Keratinocyte (primary cell): ENCODE data around the gene UQCRQ. TPM values are rescaled to one million over a fixed set of nuclear protein-coding genes. Genes with fewer than 3 reads are reported as not detected.

Source experiments
- DNase-seq: peaks from one replicate; pipeline ENCODE4 v3.0.0-alpha.2; 2011; ENCODE audit warnings: low read depth, missing footprints, low spot score
- FAIRE-seq: peaks from 2 replicates; lab custom pipeline; 2011; peaks lifted over from hg19 to GRCh38; lab: Jason Lieb, UNC
- H2AFZ ChIP-seq: 2 replicates; pipeline ENCODE4 v1.6.0; 2012; ENCODE audit warnings: low read length, control low read depth, inconsistent platforms; ENCODE audit not compliant: control insufficient read depth
- H3K27ac ChIP-seq: 2 replicates; pipeline ENCODE4 v1.5.1; 2011; ENCODE audit warnings: low read length; ENCODE audit not compliant: control insufficient read depth, insufficient read depth
- H3K27me3 ChIP-seq: 3 replicates; pipeline ENCODE4 v1.6.0; 2011; ENCODE audit warnings: low read length; ENCODE audit not compliant: control insufficient read depth, insufficient read depth; ENCODE audit errors: extremely low read depth
- H3K36me3 ChIP-seq, 2 experiments: 2 replicates in 1 of 2; 3 replicates in 1 of 2; pipeline ENCODE4 v1.5.1; 2011; ENCODE audit warnings: low read length in 2 of 2, mild to moderate bottlenecking in 1 of 2; ENCODE audit not compliant: control insufficient read depth in 2 of 2, insufficient read depth in 2 of 2; ENCODE audit errors: extremely low read depth in 1 of 2
- H3K4me1 ChIP-seq: 3 replicates; pipeline ENCODE4 v1.5.1; 2011; ENCODE audit warnings: low read length; ENCODE audit not compliant: control insufficient read depth, insufficient read depth; ENCODE audit errors: extremely low read depth
- H3K4me2 ChIP-seq: 3 replicates; pipeline ENCODE4 v1.6.0; 2011; ENCODE audit warnings: low read depth, low read length; ENCODE audit not compliant: control insufficient read depth, insufficient read depth; ENCODE audit errors: extremely low read depth
- H3K4me3 ChIP-seq, 3 experiments: fragments of 200-600 bp in 1 of 3; sonication (generic) in 1 of 3; 2 replicates in 2 of 3; 3 replicates in 1 of 3; pipeline ENCODE4 v1.5.1; 2011 to 2016; ENCODE audit warnings: low read length in 3 of 3, mild to moderate bottlenecking in 3 of 3, control low read depth in 2 of 3, inconsistent platforms in 1 of 3, low read depth in 1 of 3, mixed read lengths in 1 of 3, mixed run types in 1 of 3, moderate library complexity in 1 of 3; ENCODE audit not compliant: control insufficient read depth in 2 of 3, insufficient read depth in 2 of 3; ENCODE audit errors: extremely low read depth in 1 of 3
- H3K79me2 ChIP-seq: 2 replicates; pipeline ENCODE4 v1.6.0; 2012; ENCODE audit warnings: low read length; ENCODE audit not compliant: control insufficient read depth, insufficient read depth
- H3K9ac ChIP-seq: 3 replicates; pipeline ENCODE4 v1.6.0; 2011; ENCODE audit warnings: low read length; ENCODE audit not compliant: control insufficient read depth, insufficient read depth; ENCODE audit errors: extremely low read depth
- H3K9me1 ChIP-seq: 3 replicates; pipeline ENCODE4 v1.6.0; 2011; ENCODE audit warnings: low read length; ENCODE audit not compliant: control insufficient read depth, insufficient read depth; ENCODE audit errors: extremely low read depth
- H3K9me3 ChIP-seq: 2 replicates; pipeline ENCODE4 v1.5.1; 2012; ENCODE audit warnings: low read depth, low read length; ENCODE audit not compliant: control insufficient read depth
- H4K20me1 ChIP-seq: 3 replicates; pipeline ENCODE4 v1.6.0; 2011; ENCODE audit warnings: low read length; ENCODE audit not compliant: control insufficient read depth, insufficient read depth; ENCODE audit errors: extremely low read depth
- CTCF ChIP-seq, 3 experiments: IDR thresholded peaks in 1 of 3; conservative IDR thresholded peaks in 1 of 3; optimal IDR thresholded peaks in 1 of 3; 2 replicates in 2 of 3; 3 replicates in 1 of 3; pipeline versions ENCODE3 to v1.5.1; 2011; ENCODE audit warnings: low read length in 3 of 3, mild to moderate bottlenecking in 3 of 3, moderate library complexity in 2 of 3, control low read depth in 1 of 3, inconsistent platforms in 1 of 3; ENCODE audit not compliant: insufficient read depth in 2 of 3; ENCODE audit errors: extremely low read depth in 1 of 3
- EZH2 ChIP-seq: IDR thresholded peaks from one replicate; pipeline ENCODE4 v1.6.1; 2012; ENCODE audit warnings: inconsistent platforms, mild to moderate bottlenecking, low read length, moderate library complexity
- dilution Hi-C: fragments of 300-500 bp; cut with MboI; formaldehyde crosslinking; loops from one replicate; pipeline ENCODE4 v1.7.0; 2020; ENCODE audit warnings: low sequenced_read_pairs; ENCODE audit not compliant: extremely low pct_ligation_motif_present
- polyA plus RNA-seq, 5 experiments: library from polyadenylated mRNA; depleted of rRNA in 3 of 5; stranded (reverse) in 3 of 5; stranded (forward) in 1 of 5; unstranded in 1 of 5; fragments of >200 nt; gene quantifications; 1 replicate in 1 of 5; 2 replicates in 3 of 5; 3 replicates in 1 of 5; pipeline versions ENCODE4 v1.2.1 to v1.2.3, GENCODE V29; 2011 to 2012; ENCODE audit warnings: missing spikeins in 2 of 5, low read depth in 1 of 5, low replicate concordance in 1 of 5

UQCRQ gene
- polyA plus RNA-seq, 1 donor (not counting 4 experiments of a cell fraction or from before 2014, with no cell fraction given), result 488 TPM

- DNase-seq, result no peak
- Histone ChIP-seq H3K9ac (no peak overlapping the region), H3K79me2 (no peaks in the 10 kb centered on the region), H3K27ac (no peak overlapping the region), H3K9me1 (no peaks in the 10 kb centered on the region), H3K36me3 (no peaks in the 10 kb centered on the region), H4K20me1 (no peaks in the 10 kb centered on the region), H3K4me1 (peaks cover 12% of the 10 kb centered on the region), H2AFZ (peak overlapping the region; percentile 63), H3K4me3 (no peak overlapping the region), H3K4me2 (no peak overlapping the region), H3K27me3 (no peaks in the 10 kb centered on the region), H3K9me3 (no peaks in the 10 kb centered on the region)
- FAIRE-seq, result no peak
- dilution Hi-C loops, result no loop called here
- no peak for TF ChIP-seq EZH2
- TF ChIP-seq CTCF (optimal IDR thresholded peaks at IDR 0.05 in 1 of 3, IDR thresholded peaks at IDR 0.05 in 1 of 3, conservative IDR thresholded peaks at IDR 0.05 in 1 of 3; ENCODE audit: extremely low read depth in 1 of 3, insufficient read depth in 2 of 3, low read length in 3 of 3), result no peak
Observed at GRCh38 chr5:132839426-132840301, 26.8 kb upstream of the UQCRQ start.

- no peak for TF ChIP-seq EZH2
- Histone ChIP-seq H3K4me3 (no peak overlapping the region), H3K9ac (no peak overlapping the region), H3K27me3 (no peaks in the 10 kb centered on the region), H3K36me3 (no peaks in the 10 kb centered on the region), H4K20me1 (no peaks in the 10 kb centered on the region), H3K4me1 (peaks cover 12% of the 10 kb centered on the region), H2AFZ (no peak overlapping the region), H3K9me1 (no peaks in the 10 kb centered on the region), H3K4me2 (no peak overlapping the region), H3K9me3 (no peaks in the 10 kb centered on the region), H3K27ac (no peak overlapping the region), H3K79me2 (no peaks in the 10 kb centered on the region)
- DNase-seq (no peak), FAIRE-seq (no peak)
- dilution Hi-C loops, result no loop called here
Observed at GRCh38 chr5:132840313-132840712, 26.1 kb upstream of the UQCRQ start.
